ENCODE measurements around the gene KCNQ1. TPM values are rescaled to one million over a fixed set of nuclear protein-coding genes. Genes with fewer than 3 reads are reported as not detected.

The KCNQ1 gene
- total and polyA plus RNA-seq, 2 of the 13 experiments (the other 11 are each of a cell fraction or from before 2014, with no cell fraction given), result 0.02 to 0.08 TPM

DNA sequence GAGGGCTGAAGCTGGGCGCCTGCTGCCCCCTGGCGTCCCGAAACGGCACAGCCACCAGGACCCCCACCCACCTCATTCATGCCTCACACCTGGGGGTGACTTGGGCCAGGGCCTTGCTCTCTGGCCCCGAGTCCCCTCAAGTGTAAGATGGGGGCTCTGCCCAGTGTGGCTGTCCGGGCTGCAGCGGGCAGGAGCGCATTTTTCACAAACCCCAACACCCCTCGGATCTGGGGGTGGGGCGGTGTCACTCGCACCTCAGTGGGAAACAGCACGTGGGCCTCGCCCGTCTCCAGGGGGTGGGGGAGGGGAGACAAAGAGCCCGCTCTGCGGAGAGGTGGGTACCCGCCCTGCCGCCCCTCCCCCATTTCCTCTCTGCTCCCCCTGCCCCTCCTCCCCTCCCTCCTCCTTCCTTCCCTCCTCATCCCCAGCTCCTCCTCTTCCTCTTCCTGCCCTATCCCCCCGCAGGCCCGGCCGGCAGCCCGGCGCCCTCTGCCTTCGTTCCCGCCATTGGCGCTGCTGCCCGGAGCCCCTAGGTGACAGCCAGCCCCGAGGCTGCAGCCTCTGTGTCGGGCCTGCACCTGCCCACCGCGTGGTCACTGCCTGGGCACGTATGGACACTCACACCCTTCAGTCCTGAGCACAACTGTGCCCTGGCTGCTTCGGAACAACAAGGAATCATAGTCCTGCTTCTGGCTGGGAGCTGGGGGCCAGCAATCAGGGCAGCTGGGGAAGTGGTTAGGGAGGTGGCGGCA, 447.6 kb downstream of the KCNQ1 start (continued):
- TF ChIP-seq ARID4A (CRISPR knock-in tag; IDR thresholded peaks at IDR 0.05; ENCODE audit: borderline replicate concordance) (0 out of 2 replicates have a peak, but pooled peaks have one; percentile 16), KMT2A (CRISPR knock-in tag; IDR thresholded peaks at IDR 0.05) (no peak), GABPA (IDR thresholded peaks at IDR 0.05; ENCODE audit: low read depth, low read length) (peak; percentile 65), GABPA (CRISPR knock-in tag; IDR thresholded peaks at IDR 0.05; ENCODE audit: low read depth) (peak; percentile 54; the same call in 1 of the 2 replicates), MYC (CRISPR knock-in tag; IDR thresholded peaks at IDR 0.05; ENCODE audit: borderline replicate concordance) (0 out of 2 replicates have a peak, but pooled peaks have one; percentile 30), ZNF317 (CRISPR knock-in tag; IDR thresholded peaks at IDR 0.05) (no peak), MAZ (IDR thresholded peaks at IDR 0.05; ENCODE audit: borderline replicate concordance, low read depth, low read length) (no peak), MAZ (CRISPR knock-in tag; IDR thresholded peaks at IDR 0.05; ENCODE audit: low read depth) (peak; percentile 59), HNRNPLL (IDR thresholded peaks at IDR 0.05; ENCODE audit: low read depth, low read length, poor library complexity, severe bottlenecking) (peak; percentile 47), PCBP1 (IDR thresholded peaks at IDR 0.05; ENCODE audit: borderline replicate concordance, low read depth, low read length) (peak; percentile 74; the same call in 1 of the 2 replicates), AKAP8 (CRISPR knock-in tag; IDR thresholded peaks at IDR 0.05) (0 out of 2 replicates have a peak, but pooled peaks have one; percentile 33), ETV5 (CRISPR knock-in tag; IDR thresholded peaks at IDR 0.05; ENCODE audit: borderline replicate concordance) (0 out of 2 replicates have a peak, but pooled peaks have one; percentile 9), FOXA3 (CRISPR knock-in tag; IDR thresholded peaks at IDR 0.05) (no peak), NFKB2 (CRISPR knock-in tag; IDR thresholded peaks at IDR 0.05; ENCODE audit: borderline replicate concordance) (0 out of 2 replicates have a peak, but pooled peaks have one; percentile 3), ZFX (CRISPR knock-in tag; IDR thresholded peaks at IDR 0.05; ENCODE audit: low read depth) (0 out of 2 replicates have a peak, but pooled peaks have one; percentile 18)
- TF ChIP-seq, protein P1, sequence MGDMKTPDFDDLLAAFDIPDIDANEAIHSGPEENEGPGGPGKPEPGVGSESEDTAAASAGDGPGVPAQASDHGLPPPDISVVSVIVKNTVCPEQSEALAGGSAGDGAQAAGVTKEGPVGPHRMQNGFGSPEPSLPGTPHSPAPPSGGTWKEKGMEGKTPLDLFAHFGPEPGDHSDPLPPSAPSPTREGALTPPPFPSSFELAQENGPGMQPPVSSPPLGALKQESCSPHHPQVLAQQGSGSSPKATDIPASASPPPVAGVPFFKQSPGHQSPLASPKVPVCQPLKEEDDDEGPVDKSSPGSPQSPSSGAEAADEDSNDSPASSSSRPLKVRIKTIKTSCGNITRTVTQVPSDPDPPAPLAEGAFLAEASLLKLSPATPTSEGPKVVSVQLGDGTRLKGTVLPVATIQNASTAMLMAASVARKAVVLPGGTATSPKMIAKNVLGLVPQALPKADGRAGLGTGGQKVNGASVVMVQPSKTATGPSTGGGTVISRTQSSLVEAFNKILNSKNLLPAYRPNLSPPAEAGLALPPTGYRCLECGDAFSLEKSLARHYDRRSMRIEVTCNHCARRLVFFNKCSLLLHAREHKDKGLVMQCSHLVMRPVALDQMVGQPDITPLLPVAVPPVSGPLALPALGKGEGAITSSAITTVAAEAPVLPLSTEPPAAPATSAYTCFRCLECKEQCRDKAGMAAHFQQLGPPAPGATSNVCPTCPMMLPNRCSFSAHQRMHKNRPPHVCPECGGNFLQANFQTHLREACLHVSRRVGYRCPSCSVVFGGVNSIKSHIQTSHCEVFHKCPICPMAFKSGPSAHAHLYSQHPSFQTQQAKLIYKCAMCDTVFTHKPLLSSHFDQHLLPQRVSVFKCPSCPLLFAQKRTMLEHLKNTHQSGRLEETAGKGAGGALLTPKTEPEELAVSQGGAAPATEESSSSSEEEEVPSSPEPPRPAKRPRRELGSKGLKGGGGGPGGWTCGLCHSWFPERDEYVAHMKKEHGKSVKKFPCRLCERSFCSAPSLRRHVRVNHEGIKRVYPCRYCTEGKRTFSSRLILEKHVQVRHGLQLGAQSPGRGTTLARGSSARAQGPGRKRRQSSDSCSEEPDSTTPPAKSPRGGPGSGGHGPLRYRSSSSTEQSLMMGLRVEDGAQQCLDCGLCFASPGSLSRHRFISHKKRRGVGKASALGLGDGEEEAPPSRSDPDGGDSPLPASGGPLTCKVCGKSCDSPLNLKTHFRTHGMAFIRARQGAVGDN (CRISPR knock-in tag; IDR thresholded peaks at IDR 0.05), result peak; percentile 49
- TF ChIP-seq, protein P2, sequence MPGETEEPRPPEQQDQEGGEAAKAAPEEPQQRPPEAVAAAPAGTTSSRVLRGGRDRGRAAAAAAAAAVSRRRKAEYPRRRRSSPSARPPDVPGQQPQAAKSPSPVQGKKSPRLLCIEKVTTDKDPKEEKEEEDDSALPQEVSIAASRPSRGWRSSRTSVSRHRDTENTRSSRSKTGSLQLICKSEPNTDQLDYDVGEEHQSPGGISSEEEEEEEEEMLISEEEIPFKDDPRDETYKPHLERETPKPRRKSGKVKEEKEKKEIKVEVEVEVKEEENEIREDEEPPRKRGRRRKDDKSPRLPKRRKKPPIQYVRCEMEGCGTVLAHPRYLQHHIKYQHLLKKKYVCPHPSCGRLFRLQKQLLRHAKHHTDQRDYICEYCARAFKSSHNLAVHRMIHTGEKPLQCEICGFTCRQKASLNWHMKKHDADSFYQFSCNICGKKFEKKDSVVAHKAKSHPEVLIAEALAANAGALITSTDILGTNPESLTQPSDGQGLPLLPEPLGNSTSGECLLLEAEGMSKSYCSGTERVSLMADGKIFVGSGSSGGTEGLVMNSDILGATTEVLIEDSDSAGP (CRISPR knock-in tag; IDR thresholded peaks at IDR 0.05; ENCODE audit: borderline replicate concordance), result peak; percentile 9; the same call in 1 of the 2 replicates

Data from HepG2 (cell line).